OCI-LY7 (cell line): ENCODE results near the gene C14orf132.

Source experiments
- EZH2phosphoT487 ChIP-seq: fragments of 200-600 bp; sonication (generic); IDR thresholded peaks from 2 replicates; pipeline ENCODE4 v1.6.1; 2018; ENCODE audit warnings: low read depth, borderline replicate concordance, mild to moderate bottlenecking, mixed run types, antibody characterized with exemption, low read length, moderate library complexity, mixed read lengths
- TF ChIP-seq, protein P1 (sequence below): fragments of 200-600 bp; sonication (generic); conservative IDR thresholded peaks from 2 replicates; pipeline ENCODE4 v1.5.1; 2014; ENCODE audit warnings: mild to moderate bottlenecking, antibody characterized with exemption, low read length, moderate library complexity, mixed read lengths

DNA sequence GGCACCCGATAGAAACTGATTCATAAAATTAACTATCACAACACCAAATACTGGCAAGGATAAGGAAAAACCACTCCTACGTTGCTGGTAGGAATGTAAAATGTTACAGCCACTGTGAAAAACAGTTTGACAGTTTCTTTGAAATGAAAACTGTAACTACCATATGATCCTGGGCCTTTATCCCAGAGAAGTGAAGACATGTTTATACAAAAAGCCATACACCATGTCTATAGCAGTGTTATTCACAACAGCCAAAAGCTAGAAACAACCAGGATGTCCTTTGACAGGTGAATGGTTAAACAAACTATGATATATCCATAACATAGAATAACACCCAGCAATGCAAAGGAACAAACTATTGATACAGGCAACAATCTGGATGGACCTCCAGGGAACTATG is 3.7 kb upstream of the C14orf132 start:
- TF ChIP-seq, protein P1, sequence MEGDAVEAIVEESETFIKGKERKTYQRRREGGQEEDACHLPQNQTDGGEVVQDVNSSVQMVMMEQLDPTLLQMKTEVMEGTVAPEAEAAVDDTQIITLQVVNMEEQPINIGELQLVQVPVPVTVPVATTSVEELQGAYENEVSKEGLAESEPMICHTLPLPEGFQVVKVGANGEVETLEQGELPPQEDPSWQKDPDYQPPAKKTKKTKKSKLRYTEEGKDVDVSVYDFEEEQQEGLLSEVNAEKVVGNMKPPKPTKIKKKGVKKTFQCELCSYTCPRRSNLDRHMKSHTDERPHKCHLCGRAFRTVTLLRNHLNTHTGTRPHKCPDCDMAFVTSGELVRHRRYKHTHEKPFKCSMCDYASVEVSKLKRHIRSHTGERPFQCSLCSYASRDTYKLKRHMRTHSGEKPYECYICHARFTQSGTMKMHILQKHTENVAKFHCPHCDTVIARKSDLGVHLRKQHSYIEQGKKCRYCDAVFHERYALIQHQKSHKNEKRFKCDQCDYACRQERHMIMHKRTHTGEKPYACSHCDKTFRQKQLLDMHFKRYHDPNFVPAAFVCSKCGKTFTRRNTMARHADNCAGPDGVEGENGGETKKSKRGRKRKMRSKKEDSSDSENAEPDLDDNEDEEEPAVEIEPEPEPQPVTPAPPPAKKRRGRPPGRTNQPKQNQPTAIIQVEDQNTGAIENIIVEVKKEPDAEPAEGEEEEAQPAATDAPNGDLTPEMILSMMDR, result no peak
- no peak for TF ChIP-seq EZH2phosphoT487
